Measurements from ENCODE around the gene NDUFB10.

NDUFB10 gene

DNA sequence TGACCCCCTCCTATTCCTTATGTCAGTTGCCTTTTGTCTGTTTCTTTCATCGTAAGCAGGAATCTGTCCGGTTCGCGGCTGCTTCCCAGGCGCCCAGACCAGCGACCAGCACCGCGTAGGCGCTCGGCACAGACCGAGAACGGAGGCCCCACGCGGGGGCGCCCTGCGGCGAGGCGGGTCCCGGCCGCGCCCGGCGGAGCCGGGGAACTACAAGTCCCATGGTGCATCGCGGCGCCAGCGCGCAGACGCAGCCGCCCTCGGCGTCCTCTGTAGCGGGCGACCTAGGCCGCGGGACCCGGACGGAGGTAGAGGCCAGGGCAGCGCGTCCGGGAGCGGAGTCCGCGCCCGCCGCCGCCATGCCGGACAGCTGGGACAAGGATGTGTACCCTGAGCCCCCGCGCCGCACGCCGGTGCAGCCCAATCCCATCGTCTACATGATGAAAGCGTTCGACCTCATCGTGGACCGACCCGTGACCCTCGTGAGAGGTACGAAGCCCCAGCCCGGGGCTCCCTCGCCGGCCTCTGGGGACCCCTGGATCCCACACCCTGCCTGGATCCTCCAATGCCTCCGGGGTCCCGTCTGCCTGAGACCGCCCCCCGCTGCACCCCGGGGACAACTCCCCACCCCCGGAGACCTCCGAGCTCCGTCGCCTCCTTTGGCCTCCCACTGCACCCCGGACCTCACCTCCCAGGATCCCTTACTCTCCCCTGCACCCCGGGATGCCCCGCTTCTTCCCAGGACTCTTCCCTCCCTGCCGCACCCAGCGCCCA is at the start of gene NDUFB10:
Gene NDUFB10, plus strand, starts transcription at position 270 of the 771 bp plus-strand sequence. Its CDS starts 87 bp downstream, at position 357.
- TF ChIP-seq, protein P1, sequence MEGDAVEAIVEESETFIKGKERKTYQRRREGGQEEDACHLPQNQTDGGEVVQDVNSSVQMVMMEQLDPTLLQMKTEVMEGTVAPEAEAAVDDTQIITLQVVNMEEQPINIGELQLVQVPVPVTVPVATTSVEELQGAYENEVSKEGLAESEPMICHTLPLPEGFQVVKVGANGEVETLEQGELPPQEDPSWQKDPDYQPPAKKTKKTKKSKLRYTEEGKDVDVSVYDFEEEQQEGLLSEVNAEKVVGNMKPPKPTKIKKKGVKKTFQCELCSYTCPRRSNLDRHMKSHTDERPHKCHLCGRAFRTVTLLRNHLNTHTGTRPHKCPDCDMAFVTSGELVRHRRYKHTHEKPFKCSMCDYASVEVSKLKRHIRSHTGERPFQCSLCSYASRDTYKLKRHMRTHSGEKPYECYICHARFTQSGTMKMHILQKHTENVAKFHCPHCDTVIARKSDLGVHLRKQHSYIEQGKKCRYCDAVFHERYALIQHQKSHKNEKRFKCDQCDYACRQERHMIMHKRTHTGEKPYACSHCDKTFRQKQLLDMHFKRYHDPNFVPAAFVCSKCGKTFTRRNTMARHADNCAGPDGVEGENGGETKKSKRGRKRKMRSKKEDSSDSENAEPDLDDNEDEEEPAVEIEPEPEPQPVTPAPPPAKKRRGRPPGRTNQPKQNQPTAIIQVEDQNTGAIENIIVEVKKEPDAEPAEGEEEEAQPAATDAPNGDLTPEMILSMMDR (IDR thresholded peaks at IDR 0.05), result peak; percentile 26
- Mint-ChIP-seq H3K4me3 (peak within 1 kb of the TSS; percentile 93), H3K9me3 (peaks cover 4% of the 10 kb centered on the region), H3K27me3 (ENCODE audit: low read depth, poor library complexity) (peaks cover 4% of the 10 kb centered on the region), H3K36me3 (ENCODE audit: low read depth) (peaks cover 25% of the 10 kb centered on the region), H3K4me1 (peaks cover 42% of the 10 kb centered on the region), H3K27ac (peak within 1 kb of the TSS; percentile 66)
- DNase-seq, result peak; percentile 96

DNA sequence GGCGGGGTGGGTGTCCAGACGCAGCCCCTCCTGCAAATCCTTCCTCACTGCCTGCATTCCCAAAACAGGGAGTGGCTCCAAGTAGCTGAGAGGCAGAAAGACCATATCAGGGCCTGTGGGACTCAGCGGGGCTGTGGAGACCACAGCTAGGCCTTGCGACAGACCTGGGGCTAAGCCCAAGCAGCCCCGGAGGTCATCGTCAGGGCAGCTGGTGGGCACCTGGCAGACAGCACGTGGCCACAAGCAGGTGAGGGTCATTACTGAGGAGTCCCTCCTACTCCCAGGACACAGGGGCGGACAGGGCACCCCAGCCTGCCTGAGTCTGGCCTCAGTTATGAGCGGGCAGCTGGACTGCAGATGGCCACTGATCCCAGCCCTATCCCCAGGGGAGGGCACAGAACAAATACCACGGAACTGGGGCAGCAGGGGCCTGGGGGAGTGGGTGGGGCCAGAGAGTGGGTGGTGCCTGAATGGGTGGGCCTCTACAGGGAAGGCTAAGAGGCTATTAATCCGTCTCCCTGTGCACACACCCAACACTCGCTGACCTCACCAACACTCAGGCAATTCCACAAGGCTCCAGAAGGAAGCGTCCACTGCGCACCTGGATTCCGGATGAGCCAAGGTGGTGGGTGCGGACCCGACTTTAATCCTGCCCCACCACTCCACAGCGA is 49.6 kb upstream of the NDUFB10 start:
- no peak overlapping the region for H3K4me3 Mint-ChIP-seq
- TF ChIP-seq, protein P1 (IDR thresholded peaks at IDR 0.05), result no peak
- H3K9me3 Mint-ChIP-seq, result no peaks in the 10 kb centered on the region
- H3K36me3 Mint-ChIP-seq (ENCODE audit: low read depth), result no peaks in the 10 kb centered on the region
- DNase-seq, result no peak
- H3K4me1 Mint-ChIP-seq, result peaks cover 36% of the 10 kb centered on the region
- H3K27me3 Mint-ChIP-seq (ENCODE audit: low read depth, poor library complexity), result peaks cover 31% of the 10 kb centered on the region
- H3K27ac Mint-ChIP-seq, result no peak overlapping the region

DNA sequence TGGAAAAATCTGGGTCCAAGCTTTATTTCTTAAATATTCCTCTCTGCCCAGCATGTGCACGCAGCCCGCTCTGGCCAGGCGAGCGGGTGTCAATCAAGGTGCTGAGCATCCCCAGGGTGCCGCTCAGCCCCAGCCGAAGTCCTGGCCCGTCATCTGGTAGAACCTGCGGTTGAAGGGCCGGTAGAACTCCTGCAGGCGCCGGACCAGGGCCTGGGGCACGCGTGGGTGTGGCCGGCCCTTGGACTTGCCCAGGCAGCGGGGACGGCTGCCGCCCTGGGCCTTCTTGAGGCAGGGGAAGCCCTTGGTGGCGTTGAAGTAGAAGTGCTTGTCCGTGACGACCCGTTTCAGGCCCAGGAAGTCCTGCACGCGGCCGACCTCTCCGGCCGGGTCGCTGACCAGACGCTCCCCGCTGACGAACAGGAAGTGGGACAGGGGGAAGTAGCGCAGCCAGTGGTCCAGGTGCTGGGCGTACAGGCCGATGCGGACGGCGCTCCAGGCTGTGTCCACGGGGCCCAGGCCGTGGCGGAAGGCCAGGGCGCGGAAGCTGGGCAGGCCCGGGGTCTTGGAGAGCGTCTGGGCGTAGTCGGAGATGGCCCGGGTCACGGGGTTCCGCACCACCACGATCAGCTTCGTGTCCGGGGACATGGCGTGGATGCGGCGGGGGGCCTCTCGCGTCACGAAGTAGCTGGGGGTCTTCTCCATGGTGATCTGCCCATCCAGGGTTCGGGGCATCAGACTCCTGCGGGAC is 47.7 kb upstream of the NDUFB10 start:
- Mint-ChIP-seq H3K4me3 (no peak overlapping the region), H3K27ac (no peak overlapping the region), H3K27me3 (ENCODE audit: low read depth, poor library complexity) (peaks cover 45% of the 10 kb centered on the region), H3K4me1 (peaks cover 46% of the 10 kb centered on the region), H3K36me3 (ENCODE audit: low read depth) (no peaks in the 10 kb centered on the region), H3K9me3 (no peaks in the 10 kb centered on the region)
- no peak for DNase-seq
- TF ChIP-seq, protein P1 (IDR thresholded peaks at IDR 0.05), result no peak

DNA sequence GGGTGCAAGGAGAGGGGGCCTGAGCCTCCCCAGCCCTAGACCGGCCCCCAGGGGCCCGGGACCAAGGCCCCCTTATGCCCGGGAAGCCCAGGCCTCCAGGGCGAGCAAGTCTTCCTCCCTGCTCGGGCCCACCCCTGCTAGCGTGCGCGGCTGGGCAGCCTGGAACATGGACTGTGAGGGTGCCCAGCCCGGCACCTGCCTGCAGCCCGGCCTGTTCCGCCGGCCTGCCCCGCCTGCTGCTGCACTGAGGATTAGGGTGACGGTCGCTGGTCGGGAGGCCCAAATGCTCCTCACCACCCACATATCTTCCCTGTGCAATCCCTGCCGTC is 47.2 kb upstream of the NDUFB10 start:
- Mint-ChIP-seq H3K4me1 (peaks cover 48% of the 10 kb centered on the region), H3K4me3 (no peak overlapping the region), H3K27me3 (ENCODE audit: low read depth, poor library complexity) (peaks cover 51% of the 10 kb centered on the region), H3K27ac (no peak overlapping the region), H3K9me3 (no peaks in the 10 kb centered on the region), H3K36me3 (ENCODE audit: low read depth) (no peaks in the 10 kb centered on the region)
- DNase-seq, result no peak
- TF ChIP-seq, protein P1 (IDR thresholded peaks at IDR 0.05), result no peak

DNA sequence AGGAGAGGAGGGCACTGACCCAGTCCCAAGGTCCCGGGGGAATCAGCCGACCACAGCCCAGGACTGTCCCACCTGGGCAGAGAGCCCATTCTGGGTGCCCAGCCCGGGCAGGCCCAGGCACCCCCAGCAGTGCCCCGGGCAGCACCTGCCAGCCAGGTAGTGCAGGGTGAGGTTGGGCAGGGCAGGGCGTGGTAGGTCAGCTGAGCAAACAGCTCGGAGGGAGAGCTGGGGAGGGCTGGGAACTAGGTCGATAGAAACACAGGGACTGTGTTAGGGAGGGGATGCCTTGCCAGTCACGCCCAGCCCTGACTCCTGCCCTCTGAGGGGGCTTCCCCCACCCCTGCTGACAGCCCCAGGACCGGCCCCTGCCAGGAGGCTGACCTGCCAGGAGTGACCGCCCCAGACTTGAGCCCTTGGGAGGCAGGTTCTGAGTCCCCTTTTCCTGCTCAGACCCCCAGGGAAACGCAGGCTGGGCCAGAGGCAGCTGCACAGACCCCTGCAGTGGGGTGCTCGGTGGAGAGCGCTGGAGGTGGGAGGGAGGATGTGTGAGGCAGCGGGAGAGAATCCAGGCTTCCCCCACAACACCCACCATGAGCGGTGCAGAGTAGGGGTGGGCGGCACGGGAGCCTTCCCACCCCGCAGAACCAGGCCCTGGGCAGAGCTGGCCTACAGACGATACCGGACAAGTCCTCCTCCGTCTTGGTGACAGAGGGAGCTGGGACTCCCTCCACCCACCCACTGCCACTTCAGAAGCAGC is 45.8 kb upstream of the NDUFB10 start:
- no peak overlapping the region for H3K27ac Mint-ChIP-seq

More for the DNA sequence above, 45.8 kb upstream of the NDUFB10 start:
- Mint-ChIP-seq H3K36me3 (ENCODE audit: low read depth) (no peaks in the 10 kb centered on the region), H3K9me3 (no peaks in the 10 kb centered on the region), H3K4me1 (peaks cover 45% of the 10 kb centered on the region), H3K27me3 (ENCODE audit: low read depth, poor library complexity) (peaks cover 56% of the 10 kb centered on the region), H3K4me3 (no peak overlapping the region)
- TF ChIP-seq, protein P1 (IDR thresholded peaks at IDR 0.05), result no peak
- no peak for DNase-seq
